ENCODE results near the gene C1orf21.

Gene C1orf21

GRCh38 chr1:184416946-184417345 lies 30.1 kb downstream of the C1orf21 start:
- no peak for DNase-seq

GRCh38 chr1:184417916-184418315 lies 31.1 kb downstream of the C1orf21 start:
- DNase-seq = peak; percentile 19

- no peak for DNase-seq
These were observed 32.0 kb downstream of the C1orf21 start for GRCh38 chr1:184418652-184419349.

DNA sequence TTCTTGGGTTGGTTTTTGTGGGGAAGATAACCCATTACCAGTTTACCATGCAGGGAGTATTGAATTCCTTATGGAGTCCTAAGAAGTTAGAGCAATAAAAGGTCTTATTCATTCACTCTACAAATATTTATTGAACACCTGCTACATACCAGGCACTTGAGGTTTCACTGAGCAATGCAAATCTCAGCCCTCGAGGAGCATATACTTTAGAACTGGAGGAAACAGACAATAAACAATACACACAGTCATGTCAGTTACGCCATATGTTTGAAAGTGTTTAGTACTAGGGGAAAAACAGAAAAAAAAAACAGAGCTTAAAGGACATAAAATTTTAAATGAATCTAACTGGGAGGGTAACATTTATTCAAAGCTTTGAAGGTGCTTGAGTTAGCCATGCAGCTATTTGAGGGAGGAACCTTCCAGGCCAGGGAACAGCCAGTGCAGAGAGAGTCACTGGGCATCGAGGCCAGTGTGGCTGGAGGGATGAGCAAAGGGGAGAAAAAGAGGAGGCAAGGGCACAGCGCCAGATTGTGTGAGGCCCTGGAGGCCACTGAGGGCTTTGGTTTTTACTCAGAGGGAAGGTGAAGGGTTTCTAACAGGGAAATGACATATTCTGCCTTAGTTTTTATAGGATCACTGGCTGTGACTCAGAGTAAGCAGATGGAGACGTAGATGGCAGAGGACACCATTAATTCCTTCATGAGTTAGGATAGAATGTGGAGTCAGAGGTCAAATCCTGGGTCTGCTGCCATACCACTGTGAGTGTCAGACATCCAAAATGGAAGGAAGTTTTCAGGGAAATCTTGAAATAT lies 32.7 kb downstream of the C1orf21 start:
- DNase-seq = peak; percentile 35

DNA sequence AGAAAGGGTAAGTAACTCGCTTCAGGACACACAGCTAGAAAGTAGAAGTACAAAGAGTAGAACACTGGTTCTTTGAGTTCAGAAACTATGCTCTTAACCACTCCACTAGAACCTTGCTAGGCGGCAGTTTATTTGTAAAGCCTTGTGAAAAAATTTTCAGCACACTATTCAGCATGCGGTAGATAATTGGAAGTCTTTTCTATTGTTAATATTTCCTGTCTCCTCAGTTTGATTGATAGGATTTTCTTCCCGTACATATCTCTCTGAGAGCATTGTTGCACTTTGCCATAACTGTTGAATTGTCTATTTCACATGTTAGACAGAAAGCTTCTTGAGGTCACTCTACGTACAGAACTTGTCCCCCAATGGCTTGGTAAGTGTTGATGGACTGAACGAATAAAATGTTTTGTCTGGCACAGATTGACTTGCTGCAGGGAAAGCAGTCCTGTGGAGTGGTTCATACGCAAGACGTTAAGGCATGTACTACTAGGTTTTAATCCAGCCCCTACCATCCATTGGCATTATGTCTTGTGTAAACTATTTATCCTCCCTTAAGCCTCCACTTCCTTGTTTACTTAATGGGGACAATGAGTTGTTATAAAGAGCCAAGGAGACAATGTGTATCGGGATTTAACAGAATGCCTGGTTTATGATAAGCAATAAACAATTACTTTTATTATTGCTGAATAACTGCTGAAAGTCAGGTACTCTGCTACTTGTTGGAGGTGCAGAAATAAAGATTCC lies 35.8 kb downstream of the C1orf21 start:
- DNase-seq = no peak

DNA sequence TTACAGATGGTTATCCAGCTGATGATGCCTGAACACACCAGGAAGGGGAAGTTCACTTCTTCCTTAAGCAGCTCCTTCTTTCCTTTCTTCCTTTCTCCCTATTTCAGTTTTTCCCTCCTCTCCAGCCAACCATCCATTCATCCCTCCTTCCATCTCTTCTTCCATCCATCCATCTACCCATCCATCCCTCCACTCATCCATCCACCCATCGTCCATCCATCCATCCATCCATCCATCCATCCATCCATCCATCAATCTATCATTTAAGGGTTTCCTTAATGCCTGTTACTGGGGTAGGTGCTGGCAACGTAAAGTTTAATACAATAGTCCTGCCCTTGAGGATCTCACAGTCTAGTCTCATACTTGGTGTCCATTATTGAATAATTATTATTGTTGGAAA lies 36.8 kb downstream of the C1orf21 start:
- DNase-seq = no peak

- DNase-seq = no peak
These were observed 37.3 kb downstream of the C1orf21 start for GRCh38 chr1:184424157-184424556.

DNA sequence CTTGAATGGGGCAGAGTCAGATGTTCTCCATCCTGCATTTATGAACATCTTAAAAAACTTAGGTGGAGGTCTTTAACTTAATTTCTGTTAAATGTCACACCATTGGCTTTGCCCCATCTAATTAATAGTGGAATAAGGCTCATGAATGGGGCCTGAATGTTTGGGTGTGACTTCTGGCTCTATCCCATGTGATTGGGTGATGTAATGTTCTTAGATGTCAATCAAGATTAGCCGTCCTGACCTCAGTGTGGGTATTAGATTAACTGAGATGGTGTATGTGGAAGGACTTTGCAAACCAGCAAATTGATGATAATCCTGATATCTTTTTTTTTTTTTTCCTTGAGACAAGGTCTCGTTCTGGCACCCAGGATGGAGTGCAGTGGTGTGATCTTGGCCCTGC lies 38.1 kb downstream of the C1orf21 start:
- no peak for DNase-seq

DNA sequence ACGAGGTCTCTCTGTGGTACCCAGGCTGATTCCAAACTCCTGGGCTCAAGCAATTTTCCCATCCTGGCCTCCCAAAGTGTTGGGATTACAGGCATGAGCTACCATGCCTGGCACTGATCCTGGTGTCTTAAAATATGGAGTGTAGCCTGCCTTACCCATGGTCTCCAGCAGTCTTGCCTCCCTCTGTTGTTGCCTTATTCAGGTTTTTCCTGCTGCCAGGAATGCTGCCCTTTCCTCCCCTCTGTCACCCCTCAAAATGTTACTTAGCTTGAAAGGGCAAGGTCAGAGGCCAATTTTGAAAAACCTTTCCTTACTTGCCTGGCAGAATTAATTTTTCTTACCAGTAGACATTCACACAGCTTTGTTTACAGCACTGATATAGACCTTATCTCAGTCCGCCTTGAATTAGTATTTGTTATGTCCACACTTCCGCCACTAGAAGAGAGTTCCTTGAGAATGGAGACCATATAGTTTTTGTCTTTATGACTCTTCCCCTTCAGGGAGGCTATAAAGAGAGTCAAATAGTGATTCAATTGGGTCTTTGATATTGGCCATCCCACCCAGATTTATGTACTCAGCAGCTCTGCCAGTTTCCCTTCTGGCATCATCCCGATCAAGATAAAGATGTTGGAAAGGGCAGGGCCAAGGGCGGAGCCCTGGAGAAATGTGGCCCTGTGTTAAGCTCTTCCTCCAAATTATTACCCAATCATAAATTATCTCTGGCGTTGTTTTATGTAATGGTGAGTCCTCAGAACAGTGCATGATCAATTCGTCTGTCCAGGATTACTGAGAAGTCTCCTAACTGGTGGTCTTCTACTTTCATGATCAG lies 38.8 kb downstream of the C1orf21 start:
- DNase-seq = no peak

DNA sequence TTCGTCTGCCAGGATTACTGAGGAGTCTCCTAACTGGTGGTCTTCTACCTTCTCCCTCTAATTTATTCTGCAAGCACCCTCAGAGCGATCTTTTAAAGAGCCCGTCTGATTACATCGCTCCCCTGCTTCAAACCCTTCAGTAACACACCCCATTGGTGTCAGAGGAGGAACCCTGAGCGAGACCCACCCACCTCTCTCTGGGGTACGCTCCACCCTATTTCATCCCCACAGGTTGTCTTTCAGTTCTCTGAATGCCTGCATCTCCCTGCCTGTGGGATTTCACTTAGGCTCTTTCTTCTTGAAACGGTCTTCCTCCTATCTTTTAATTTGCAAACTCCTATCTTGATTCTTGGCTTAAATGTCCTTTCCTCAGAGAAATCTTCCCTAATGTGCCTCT lies 39.4 kb downstream of the C1orf21 start:
- no peak for DNase-seq

- DNase-seq = no peak
These were observed 40.9 kb downstream of the C1orf21 start for GRCh38 chr1:184427722-184428121.

DNA sequence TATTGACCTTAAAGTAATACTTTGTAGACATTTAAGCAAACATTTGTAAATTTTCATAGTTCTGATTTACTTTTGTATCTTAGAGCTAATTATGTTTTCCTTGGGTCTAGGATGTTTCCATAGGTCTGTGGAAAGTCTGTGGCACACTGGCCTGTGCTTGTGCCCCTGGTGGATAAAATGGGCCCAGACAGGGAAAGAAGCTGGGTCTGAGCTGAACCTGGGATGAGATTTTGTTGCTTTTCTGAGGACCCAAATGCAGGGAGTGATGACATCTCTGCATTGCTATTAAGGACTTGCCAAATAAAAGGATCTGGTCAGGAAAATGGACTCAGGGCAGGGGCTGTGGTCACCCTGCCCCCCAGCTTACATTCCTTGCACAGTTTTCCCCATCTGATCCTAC lies 41.8 kb downstream of the C1orf21 start:
- DNase-seq = no peak

DNA sequence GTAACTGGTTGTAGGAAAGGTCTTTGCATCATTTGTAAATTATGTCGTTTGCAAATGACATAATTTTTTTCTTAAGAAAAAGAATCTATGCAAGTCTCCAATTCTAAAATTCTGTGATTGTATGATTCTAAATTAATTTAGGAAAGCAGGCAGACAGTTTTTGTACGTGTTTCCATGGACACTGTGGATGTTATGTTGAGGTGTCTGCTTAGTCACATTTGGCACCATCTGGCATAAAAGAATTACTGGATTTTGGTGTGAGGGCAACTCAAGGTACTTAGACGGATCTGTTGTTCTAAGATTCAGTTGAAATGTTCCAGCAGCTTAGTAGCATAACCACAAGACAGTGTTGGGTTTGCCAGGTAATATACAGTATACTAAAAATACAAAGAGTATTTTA lies 42.5 kb downstream of the C1orf21 start:
- DNase-seq = no peak

DNA sequence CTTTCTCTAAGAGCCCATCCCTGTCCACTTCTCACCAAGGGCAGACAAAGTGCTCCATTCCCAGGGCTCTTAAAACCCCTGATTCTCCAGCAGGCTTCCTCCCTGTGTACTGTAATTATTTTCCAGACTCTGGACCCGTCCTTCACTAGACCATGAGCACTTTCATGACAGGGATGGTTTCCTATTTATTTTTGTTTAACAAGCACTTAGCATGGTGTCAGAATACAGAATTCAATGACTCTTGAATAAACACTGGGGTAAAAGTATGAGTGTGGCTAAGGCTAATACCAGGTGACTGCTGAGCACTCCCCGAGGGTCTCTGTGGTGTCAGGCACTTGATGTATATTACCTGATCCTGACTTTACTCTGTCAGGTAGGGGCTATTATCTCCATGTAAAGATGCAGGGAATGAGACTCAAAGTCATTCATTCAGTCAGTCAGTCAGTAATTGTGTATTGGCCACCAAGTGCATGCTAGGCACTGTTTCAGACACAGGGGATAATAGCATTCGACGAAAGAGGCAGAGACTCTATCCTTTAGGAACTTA lies 47.2 kb downstream of the C1orf21 start:
- DNase-seq = no peak

DNA sequence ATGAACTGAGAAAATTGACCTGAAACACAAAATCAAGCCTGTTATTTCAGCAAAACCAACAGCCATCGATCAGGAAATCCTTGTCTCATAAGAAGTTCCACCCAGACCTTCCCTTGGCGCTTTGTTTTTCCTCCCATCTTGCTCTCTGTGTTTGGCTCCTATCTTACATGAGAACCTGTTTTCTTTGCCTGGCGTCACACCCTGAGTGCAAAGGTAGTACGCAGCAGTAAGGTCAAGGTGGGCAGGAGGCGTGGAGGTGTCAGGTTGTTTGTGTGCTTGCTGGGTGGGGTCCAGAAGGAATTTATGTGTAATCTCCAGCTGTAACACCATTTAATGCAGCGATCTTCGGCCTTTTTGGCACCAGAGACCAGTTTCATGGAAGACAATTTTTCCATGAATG lies 50.5 kb downstream of the C1orf21 start:
- no peak for DNase-seq

- DNase-seq = no peak
These were observed 51.5 kb downstream of the C1orf21 start for GRCh38 chr1:184438363-184438762.

DNA sequence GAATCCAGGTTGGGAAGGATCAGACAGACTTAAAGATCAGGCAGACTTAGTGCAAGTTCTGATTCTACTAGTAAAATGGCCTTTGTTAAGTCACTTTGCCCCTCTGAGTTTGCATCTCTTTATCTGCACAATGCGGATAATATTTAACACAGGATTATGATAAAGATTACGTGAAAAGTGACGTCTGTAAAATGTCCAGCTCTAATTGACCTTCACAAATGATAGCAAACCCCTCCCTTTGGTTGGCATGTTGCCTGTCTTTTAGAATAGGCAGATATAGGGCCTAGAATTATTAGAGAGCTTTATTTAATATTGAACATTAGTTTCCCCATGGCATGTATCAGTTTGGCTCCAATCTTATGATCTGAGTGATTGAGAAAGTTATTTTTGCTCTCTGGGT lies 55.4 kb downstream of the C1orf21 start:
- DNase-seq = no peak

- no peak for DNase-seq
These were observed 56.4 kb downstream of the C1orf21 start for GRCh38 chr1:184443201-184443600.

GRCh38 chr1:184443624-184444023 lies 56.8 kb downstream of the C1orf21 start:
- no peak for DNase-seq

GRCh38 chr1:184445997-184446396 lies 59.2 kb downstream of the C1orf21 start:
- no peak for DNase-seq

DNA sequence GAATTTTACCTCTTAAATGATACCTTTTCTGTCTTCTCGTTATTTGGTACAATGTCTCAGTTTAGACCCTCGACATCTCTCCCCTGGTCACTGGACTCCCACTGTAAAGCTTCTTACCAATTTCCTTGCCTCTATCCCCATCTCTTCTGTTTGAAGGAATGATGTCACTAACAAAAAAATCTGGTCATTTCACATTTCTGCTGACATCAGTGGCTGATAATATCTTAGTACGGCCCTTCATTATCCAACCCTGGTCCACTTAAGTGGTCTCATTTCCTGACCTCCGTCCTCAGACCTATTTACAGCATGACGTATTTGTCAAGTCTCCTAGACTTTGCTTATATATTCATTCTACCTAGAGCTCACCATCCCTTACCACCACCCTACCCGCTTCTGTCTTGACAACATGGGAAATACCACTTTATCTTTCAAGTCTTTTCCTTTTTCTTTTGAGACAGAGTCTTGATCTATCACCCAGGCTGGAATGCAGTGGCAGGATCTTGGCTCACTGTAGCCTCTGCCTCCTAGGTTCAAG lies 60.9 kb downstream of the C1orf21 start:
- DNase-seq = no peak

- no peak for DNase-seq
These were observed 63.1 kb downstream of the C1orf21 start for GRCh38 chr1:184449916-184450315.

Data from fibroblast of skin of right quadriceps (primary cell).